Mucosa of gallbladder (tissue), 1 donor: ENCODE data around the gene SYCE1. TPM values are rescaled to one million over a fixed set of nuclear protein-coding genes. Genes with fewer than 3 reads are reported as not detected.

Experiments used
- DNase-seq: peaks from one replicate; pipeline ENCODE4 v3.0.0-alpha.2; 2020; ENCODE audit warnings: low spot score
- total RNA-seq: library from RNA; stranded (reverse); gene quantifications from one replicate; pipeline ENCODE4 v1.2.1, GENCODE V29; 2021
- donor health status: DM: no; HTN: no; CAD: no.

The SYCE1 gene
- total RNA-seq, 1 donor from 2014 or later, result 3.3 TPM

- DNase-seq, result no peak
Measured at GRCh38 chr10:133511907-133512528, 53.4 kb downstream of the SYCE1 start.

- no peak for DNase-seq
Measured at GRCh38 chr10:133511408-133511807, 54.0 kb downstream of the SYCE1 start.

- DNase-seq, result no peak
Measured at GRCh38 chr10:133509700-133510099, 55.7 kb downstream of the SYCE1 start.

Other genes starting within 250 kb of the SYCE1 start
- 0.92 TPM for gene CALY, start 228.7 kb downstream of the SYCE1 start, total RNA-seq
- 4.8 TPM for gene PRAP1, start 218.2 kb downstream of the SYCE1 start, total RNA-seq
- gene FUOM, start 207.6 kb downstream of the SYCE1 start, total RNA-seq, result 13.0 TPM
- 122 TPM for gene ECHS1, start 192.2 kb downstream of the SYCE1 start, total RNA-seq
- gene PAOX, start 186.3 kb downstream of the SYCE1 start, total RNA-seq, result 9.4 TPM
- gene MTG1, start 171.4 kb downstream of the SYCE1 start, total RNA-seq, result 50.6 TPM
- gene SPRN, start 141.0 kb downstream of the SYCE1 start, total RNA-seq, result not detected
- 3.6 TPM for gene SCART1, start 111.6 kb downstream of the SYCE1 start, total RNA-seq
- gene CYP2E1, start 38.2 kb downstream of the SYCE1 start, total RNA-seq, result 4.7 TPM
- not detected for gene FRG2B, start 61.2 kb upstream of the SYCE1 start, total RNA-seq